Transverse colon (tissue), 4 donors: ENCODE measurements around the gene RPIA.

ENCODE experiments used
- EP300 ChIP-seq: sonication (generic); formaldehyde crosslinking; IDR thresholded peaks from one replicate; pipeline ENCODE4 v1.6.1; 2017; ENCODE audit warnings: antibody characterized with exemption, low read depth
- POLR2A ChIP-seq: fragments of 450-650 bp; IDR thresholded peaks from one replicate; pipeline ENCODE4 v1.6.1; 2016; ENCODE audit warnings: antibody characterized with exemption, mild to moderate bottlenecking, moderate library complexity
- POLR2AphosphoS5 ChIP-seq, 3 donors: sonication (generic); formaldehyde crosslinking; IDR thresholded peaks; one replicate each; pipeline ENCODE4 v1.6.1; 2016; ENCODE audit warnings: antibody characterized with exemption in 3 of 3
- TF ChIP-seq, protein P1 (sequence below), 5 experiments: fragments of 200-600 bp in 3 of 5; fragments of 450-650 bp in 2 of 5; sonication (generic) in 3 of 5; IDR thresholded peaks; 1 replicate in 2 of 5; 2 replicates in 3 of 5; pipeline ENCODE4 v1.5.1; 2016 to 2017; ENCODE audit warnings: antibody characterized with exemption in 5 of 5, inconsistent platforms in 3 of 5, mild to moderate bottlenecking in 2 of 5, moderate library complexity in 1 of 5

DNA sequence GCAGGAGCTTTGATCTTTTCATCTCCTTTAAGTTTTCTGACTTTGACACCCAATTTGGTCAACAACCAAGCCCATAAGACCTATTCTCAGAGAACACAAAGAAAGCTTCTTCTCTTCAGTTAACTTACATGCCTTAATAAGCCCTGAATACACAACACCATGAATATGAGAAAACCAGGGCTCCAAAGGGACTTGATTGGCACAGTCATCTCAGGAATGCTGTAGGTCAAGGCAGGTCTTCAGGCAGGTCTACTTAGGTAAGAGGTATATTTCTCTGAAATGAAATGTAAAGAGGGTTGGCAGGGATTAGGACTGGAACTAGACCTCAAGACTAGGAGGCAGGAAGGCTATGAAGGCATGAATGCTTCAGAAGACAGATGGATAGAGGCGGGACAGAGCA lies 39.8 kb upstream of the RPIA start:
- TF ChIP-seq POLR2A (no peak), POLR2AphosphoS5 (IDR thresholded peaks at IDR 0.05) (no peak), EP300 (no peak)
- TF ChIP-seq, protein P1, sequence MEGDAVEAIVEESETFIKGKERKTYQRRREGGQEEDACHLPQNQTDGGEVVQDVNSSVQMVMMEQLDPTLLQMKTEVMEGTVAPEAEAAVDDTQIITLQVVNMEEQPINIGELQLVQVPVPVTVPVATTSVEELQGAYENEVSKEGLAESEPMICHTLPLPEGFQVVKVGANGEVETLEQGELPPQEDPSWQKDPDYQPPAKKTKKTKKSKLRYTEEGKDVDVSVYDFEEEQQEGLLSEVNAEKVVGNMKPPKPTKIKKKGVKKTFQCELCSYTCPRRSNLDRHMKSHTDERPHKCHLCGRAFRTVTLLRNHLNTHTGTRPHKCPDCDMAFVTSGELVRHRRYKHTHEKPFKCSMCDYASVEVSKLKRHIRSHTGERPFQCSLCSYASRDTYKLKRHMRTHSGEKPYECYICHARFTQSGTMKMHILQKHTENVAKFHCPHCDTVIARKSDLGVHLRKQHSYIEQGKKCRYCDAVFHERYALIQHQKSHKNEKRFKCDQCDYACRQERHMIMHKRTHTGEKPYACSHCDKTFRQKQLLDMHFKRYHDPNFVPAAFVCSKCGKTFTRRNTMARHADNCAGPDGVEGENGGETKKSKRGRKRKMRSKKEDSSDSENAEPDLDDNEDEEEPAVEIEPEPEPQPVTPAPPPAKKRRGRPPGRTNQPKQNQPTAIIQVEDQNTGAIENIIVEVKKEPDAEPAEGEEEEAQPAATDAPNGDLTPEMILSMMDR (IDR thresholded peaks at IDR 0.05) = no peak
